ENCODE results near the gene MED13. TPM values are rescaled to one million over a fixed set of nuclear protein-coding genes. Genes with fewer than 3 reads are reported as not detected.

MED13 gene
- total RNA-seq, 6 experiments from 2014 or later: 29.0 to 40.5 (median 33.6) TPM

- H3K36me3 Mint-ChIP-seq (ENCODE audit: low read depth): peaks cover 26% of the 10 kb centered on the region
- peak; percentile 10 for DNase-seq
Observed at GRCh38 chr17:62024866-62025265, 40.2 kb downstream of the MED13 start.

DNA sequence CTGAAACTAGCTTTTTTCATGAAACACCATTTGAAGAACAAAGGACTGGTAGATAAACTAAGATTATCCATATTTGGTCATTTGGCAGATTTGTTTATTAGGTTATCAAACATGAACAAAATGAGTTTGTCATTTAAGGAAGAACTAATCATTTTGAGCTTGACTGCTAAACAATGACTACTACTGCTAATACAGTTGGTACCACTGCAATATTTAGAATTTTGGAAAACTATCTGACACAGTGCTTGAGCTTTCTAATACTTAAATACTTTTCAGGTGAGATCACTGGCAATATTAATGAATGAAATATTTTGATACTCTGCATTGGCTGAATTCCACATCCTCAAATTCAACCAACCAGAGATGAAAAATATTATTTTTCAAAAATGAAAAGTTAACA is 47.2 kb downstream of the MED13 start:
- DNase-seq: no peak
- Mint-ChIP-seq H3K27me3 (ENCODE audit: insufficient read depth) (no peaks in the 10 kb centered on the region), H3K4me3 (no peak overlapping the region), H3K36me3 (ENCODE audit: low read depth) (peaks cover 28% of the 10 kb centered on the region), H3K9me3 (no peaks in the 10 kb centered on the region), H3K27ac (peak overlapping the region; percentile 29; the same call in 1 of the 2 replicates), H3K4me1 (ENCODE audit: low read depth) (peaks cover 20% of the 10 kb centered on the region)
- TF ChIP-seq, protein P1, sequence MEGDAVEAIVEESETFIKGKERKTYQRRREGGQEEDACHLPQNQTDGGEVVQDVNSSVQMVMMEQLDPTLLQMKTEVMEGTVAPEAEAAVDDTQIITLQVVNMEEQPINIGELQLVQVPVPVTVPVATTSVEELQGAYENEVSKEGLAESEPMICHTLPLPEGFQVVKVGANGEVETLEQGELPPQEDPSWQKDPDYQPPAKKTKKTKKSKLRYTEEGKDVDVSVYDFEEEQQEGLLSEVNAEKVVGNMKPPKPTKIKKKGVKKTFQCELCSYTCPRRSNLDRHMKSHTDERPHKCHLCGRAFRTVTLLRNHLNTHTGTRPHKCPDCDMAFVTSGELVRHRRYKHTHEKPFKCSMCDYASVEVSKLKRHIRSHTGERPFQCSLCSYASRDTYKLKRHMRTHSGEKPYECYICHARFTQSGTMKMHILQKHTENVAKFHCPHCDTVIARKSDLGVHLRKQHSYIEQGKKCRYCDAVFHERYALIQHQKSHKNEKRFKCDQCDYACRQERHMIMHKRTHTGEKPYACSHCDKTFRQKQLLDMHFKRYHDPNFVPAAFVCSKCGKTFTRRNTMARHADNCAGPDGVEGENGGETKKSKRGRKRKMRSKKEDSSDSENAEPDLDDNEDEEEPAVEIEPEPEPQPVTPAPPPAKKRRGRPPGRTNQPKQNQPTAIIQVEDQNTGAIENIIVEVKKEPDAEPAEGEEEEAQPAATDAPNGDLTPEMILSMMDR (IDR thresholded peaks at IDR 0.05): no peak

More at GRCh38 chr17:62024866-62025265, 40.2 kb downstream of the MED13 start:
- peak overlapping the region; percentile 32; the same call in 1 of the 2 replicates for H3K27ac Mint-ChIP-seq
- peaks cover 8% of the 10 kb centered on the region; the same call in 1 of the 2 replicates for H3K4me1 Mint-ChIP-seq (ENCODE audit: low read depth)
- H3K9me3 Mint-ChIP-seq: no peaks in the 10 kb centered on the region
- no peak overlapping the region for H3K4me3 Mint-ChIP-seq
- no peaks in the 10 kb centered on the region; the same call in 1 of the 2 replicates for H3K27me3 Mint-ChIP-seq (ENCODE audit: insufficient read depth)
- TF ChIP-seq, protein P1 (IDR thresholded peaks at IDR 0.05): no peak

DNA sequence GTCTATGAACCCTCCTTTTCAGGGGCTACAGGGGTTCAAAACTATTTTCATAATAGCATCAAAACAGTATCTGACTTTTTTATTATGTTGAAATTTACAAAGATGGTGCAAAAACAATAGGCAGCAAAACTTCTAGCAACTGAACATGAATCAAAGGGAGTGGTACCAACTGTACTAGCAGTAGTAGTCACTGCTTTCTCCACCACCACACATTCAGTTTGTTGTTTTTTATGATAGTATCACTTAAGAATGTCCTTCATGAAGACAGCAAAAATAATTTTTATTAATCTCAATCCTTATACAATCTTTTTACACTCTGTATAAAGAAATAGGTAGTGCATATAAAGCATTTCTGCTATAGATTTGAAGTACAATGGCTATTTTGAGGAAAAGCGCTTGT is 47.6 kb downstream of the MED13 start:
- TF ChIP-seq, protein P1 (IDR thresholded peaks at IDR 0.05): no peak
- peak; percentile 34 for DNase-seq
- Mint-ChIP-seq H3K4me3 (no peak overlapping the region), H3K36me3 (ENCODE audit: low read depth) (peaks cover 26% of the 10 kb centered on the region), H3K4me1 (ENCODE audit: low read depth) (peaks cover 20% of the 10 kb centered on the region), H3K27ac (peak overlapping the region; percentile 29; the same call in 1 of the 2 replicates), H3K27me3 (ENCODE audit: insufficient read depth) (no peaks in the 10 kb centered on the region), H3K9me3 (no peaks in the 10 kb centered on the region)

DNA sequence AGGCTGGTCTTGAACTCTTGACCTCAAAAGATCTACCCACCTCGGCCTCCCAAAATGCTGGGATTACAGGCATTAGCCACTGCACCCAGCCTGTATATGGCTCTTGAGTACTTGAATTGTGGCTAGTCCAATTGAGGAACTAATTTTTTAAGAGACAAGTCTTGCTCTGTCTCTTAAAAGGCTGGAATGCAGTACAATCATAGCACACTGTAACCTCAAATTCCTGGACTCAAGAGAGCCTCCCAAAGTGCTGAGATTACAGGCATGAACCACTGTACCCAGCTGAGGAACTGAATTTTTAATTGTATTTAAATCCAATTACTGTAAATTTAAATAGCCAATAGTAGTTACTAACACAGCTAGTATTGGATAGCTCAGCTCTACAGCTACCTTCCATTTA is 50.6 kb downstream of the MED13 start:
- Mint-ChIP-seq H3K36me3 (ENCODE audit: low read depth) (peaks cover 26% of the 10 kb centered on the region), H3K27me3 (ENCODE audit: insufficient read depth) (no peaks in the 10 kb centered on the region), H3K4me3 (no peak overlapping the region), H3K9me3 (no peaks in the 10 kb centered on the region), H3K27ac (no peak overlapping the region), H3K4me1 (ENCODE audit: low read depth) (peaks cover 20% of the 10 kb centered on the region)
- no peak for DNase-seq
- TF ChIP-seq, protein P1 (IDR thresholded peaks at IDR 0.05): no peak

GRCh38 chr17:62009220-62009619 is 55.9 kb downstream of the MED13 start:
- DNase-seq: no peak
- Mint-ChIP-seq H3K4me1 (ENCODE audit: low read depth) (no peaks in the 10 kb centered on the region), H3K9me3 (no peaks in the 10 kb centered on the region), H3K36me3 (ENCODE audit: low read depth) (peaks cover 30% of the 10 kb centered on the region), H3K4me3 (no peak overlapping the region), H3K27ac (no peak overlapping the region), H3K27me3 (ENCODE audit: insufficient read depth) (no peaks in the 10 kb centered on the region)
- TF ChIP-seq, protein P1 (IDR thresholded peaks at IDR 0.05): no peak

DNA sequence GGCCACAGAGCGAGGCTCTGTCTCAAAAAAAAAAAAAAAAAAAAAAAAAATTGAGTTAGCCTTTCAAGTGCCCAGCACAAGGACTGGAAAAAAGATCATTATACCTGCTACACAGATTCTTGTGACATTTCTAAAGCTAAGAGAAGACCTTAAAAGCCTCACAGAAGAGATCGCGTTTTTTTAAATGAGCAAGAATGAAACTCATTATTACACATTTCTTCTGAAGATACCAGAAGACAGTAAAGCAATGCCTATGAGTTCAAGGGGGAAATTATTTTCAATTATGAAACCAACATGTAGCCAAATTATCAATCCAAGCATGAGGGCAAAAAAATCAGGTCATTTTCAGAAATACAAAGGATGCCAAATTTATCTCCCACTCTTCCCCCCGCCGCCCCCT is 56.8 kb downstream of the MED13 start:
- Mint-ChIP-seq H3K27ac (no peak overlapping the region), H3K4me1 (ENCODE audit: low read depth) (no peaks in the 10 kb centered on the region)

More for the DNA sequence above, 56.8 kb downstream of the MED13 start:
- DNase-seq: no peak
- TF ChIP-seq, protein P1 (IDR thresholded peaks at IDR 0.05): no peak
- H3K4me3 Mint-ChIP-seq: no peak overlapping the region
- no peaks in the 10 kb centered on the region for H3K27me3 Mint-ChIP-seq (ENCODE audit: insufficient read depth)
- peaks cover 32% of the 10 kb centered on the region for H3K36me3 Mint-ChIP-seq (ENCODE audit: low read depth)
- no peaks in the 10 kb centered on the region for H3K9me3 Mint-ChIP-seq
